Activated CD4-positive, CD25-positive, alpha-beta regulatory T cell treated with anti-CD3 and anti-CD28 coated beads, Interleukin-2, amount 50 U/mL, for 16 hours (primary cell): Measurements from ENCODE around the gene CCDC12.
"Not testable (repeated sequence)": the region's sequence is repeated elsewhere in the genome, so short reads cannot be mapped to it uniquely, and the experiment has no call there.

Experiments
- DNase-seq: peaks from one replicate; pipeline ENCODE4 v3.0.0-alpha.2; 2020; ENCODE audit warnings: low read depth, low spot score

CCDC12 gene

GRCh38 chr3:46924921-46925584 lies 51.5 kb downstream of the CCDC12 start:
- DNase-seq = no peak

- no peak for DNase-seq
Observed at GRCh38 chr3:46923559-46924350, 52.8 kb downstream of the CCDC12 start.

GRCh38 chr3:46922871-46923558 lies 53.5 kb downstream of the CCDC12 start:
- no peak for DNase-seq

- no peak for DNase-seq
Observed at GRCh38 chr3:46922426-46922825, 54.1 kb downstream of the CCDC12 start.

- no peak for DNase-seq
Observed at GRCh38 chr3:46921871-46922271, 54.7 kb downstream of the CCDC12 start.

- DNase-seq = no peak
Observed at GRCh38 chr3:46921041-46921440, 55.5 kb downstream of the CCDC12 start.

- DNase-seq = no peak
Observed at GRCh38 chr3:46918634-46919033, 57.9 kb downstream of the CCDC12 start.

- no peak for DNase-seq
Observed at GRCh38 chr3:46918202-46918601, 58.3 kb downstream of the CCDC12 start.

GRCh38 chr3:46917257-46917656 lies 59.3 kb downstream of the CCDC12 start:
- no peak for DNase-seq

GRCh38 chr3:46916799-46917198 lies 59.7 kb downstream of the CCDC12 start:
- DNase-seq = no peak

GRCh38 chr3:46916278-46916677 lies 60.3 kb downstream of the CCDC12 start:
- DNase-seq = no peak

GRCh38 chr3:46915297-46915822 lies 61.2 kb downstream of the CCDC12 start:
- DNase-seq = no peak

GRCh38 chr3:46914849-46915248 lies 61.7 kb downstream of the CCDC12 start:
- DNase-seq = no peak

GRCh38 chr3:46913644-46914043 lies 62.9 kb downstream of the CCDC12 start:
- no peak for DNase-seq

- no peak for DNase-seq
Observed at GRCh38 chr3:46912986-46913385, 63.6 kb downstream of the CCDC12 start.

- not testable (repeated sequence) for DNase-seq
Observed at GRCh38 chr3:46910914-46911313, 65.6 kb downstream of the CCDC12 start.

- no peak for DNase-seq
Observed at GRCh38 chr3:46910166-46910760, 66.3 kb downstream of the CCDC12 start.

- DNase-seq = peak; percentile 66
Observed at GRCh38 chr3:46909535-46910161, 66.9 kb downstream of the CCDC12 start.

GRCh38 chr3:46908986-46909534 lies 67.5 kb downstream of the CCDC12 start:
- no peak for DNase-seq

GRCh38 chr3:46908294-46908985 lies 68.1 kb downstream of the CCDC12 start:
- no peak for DNase-seq

GRCh38 chr3:46907960-46908293 lies 68.6 kb downstream of the CCDC12 start:
- DNase-seq = no peak
